ENCODE results near the gene MCM3AP.
"Not testable (repeated sequence)": the region's sequence is repeated elsewhere in the genome, so short reads cannot be mapped to it uniquely, and the experiment has no call there.

Gene MCM3AP

DNA sequence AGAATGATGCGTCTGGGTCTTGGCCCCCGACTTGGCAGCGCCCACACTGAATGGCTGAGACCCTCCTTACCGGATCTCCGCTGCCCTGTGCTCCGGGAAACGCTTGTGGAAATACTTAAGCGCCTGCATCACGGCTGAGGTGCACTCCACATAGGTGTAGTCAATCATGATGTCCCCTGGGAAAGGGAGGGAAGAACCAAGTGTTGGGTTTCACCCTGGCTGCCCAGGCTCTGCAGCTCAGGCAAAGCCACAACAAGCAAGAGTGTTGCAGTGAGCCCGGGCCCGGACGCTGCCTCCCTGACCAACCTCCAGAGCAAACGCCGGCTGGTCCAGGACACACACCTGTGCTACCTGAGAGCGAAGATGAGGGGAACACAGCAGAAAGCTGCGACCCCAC, 79.6 kb downstream of the MCM3AP start:
- no peak for DNase-seq (ENCODE audit: low read depth, low spot score)

DNA sequence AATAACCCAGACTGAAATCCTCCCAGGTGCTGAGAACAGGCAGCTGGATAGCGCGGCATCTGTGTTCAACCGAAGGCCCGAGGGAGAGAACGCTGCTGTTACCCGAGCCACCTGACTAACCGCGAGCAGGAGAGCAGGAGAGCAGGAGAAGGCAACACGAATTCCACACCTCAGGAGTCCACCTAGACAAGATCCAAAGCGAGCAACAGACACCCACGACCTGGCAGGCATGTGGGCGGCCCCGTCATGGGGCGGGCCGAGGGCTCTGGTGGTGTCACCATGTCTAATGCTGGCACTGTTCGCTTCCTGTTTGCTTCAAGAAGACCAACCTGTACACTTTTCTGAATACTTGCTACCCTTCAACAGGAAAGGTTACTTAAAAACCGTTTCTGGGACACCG, 80.2 kb downstream of the MCM3AP start:
- DNase-seq (ENCODE audit: low read depth, low spot score): no peak

DNA sequence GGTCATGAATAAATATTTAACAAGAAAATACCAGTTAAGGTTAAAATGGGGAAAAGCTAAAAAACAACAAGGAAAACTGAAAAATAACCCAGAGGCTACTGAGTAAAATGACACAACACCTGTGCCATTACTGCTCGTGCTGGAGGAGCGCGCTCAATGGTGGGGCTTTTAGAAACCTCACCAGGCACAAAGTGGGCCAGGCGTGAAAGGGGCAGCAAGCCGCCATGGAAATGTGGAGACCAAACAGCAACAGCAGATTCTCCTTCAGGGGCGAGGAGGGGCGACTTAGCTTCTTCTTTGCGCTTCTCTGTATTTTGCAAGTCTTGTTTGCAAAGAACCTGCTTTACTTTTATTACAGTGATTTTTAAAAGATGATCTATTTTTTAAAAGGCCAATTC, 82.2 kb downstream of the MCM3AP start:
- DNase-seq (ENCODE audit: low read depth, low spot score): no peak

DNA sequence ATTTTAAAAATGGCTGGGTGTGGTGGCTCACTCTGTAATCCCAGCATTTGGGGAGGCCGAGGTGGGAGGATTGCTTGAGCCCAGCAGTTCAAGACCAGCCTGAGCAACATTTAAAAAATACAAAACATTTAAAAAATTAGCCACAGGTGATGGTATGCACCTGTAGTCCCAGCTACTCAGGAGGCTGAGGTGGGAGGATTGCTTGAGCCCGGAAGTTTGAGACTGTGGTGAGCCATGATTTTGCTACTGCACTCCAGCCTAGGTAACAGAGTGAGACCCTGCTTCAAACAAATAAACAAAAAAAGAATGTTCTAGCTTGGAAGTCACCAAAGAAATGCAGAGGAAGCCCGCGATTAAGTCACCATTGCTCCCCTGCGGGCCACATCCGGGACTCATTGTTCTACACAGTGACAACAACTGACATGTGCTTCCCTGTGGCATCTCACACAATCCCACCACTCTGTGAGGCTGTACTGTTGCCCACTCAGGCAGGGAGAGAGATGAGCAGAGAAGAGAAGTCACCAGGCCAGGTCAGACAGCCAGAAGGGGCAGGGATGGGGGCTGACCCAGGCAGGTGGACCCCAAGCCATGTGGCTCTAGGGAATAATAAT, 82.7 kb downstream of the MCM3AP start:
- peak; percentile 39 for DNase-seq (ENCODE audit: low read depth, low spot score)

DNA sequence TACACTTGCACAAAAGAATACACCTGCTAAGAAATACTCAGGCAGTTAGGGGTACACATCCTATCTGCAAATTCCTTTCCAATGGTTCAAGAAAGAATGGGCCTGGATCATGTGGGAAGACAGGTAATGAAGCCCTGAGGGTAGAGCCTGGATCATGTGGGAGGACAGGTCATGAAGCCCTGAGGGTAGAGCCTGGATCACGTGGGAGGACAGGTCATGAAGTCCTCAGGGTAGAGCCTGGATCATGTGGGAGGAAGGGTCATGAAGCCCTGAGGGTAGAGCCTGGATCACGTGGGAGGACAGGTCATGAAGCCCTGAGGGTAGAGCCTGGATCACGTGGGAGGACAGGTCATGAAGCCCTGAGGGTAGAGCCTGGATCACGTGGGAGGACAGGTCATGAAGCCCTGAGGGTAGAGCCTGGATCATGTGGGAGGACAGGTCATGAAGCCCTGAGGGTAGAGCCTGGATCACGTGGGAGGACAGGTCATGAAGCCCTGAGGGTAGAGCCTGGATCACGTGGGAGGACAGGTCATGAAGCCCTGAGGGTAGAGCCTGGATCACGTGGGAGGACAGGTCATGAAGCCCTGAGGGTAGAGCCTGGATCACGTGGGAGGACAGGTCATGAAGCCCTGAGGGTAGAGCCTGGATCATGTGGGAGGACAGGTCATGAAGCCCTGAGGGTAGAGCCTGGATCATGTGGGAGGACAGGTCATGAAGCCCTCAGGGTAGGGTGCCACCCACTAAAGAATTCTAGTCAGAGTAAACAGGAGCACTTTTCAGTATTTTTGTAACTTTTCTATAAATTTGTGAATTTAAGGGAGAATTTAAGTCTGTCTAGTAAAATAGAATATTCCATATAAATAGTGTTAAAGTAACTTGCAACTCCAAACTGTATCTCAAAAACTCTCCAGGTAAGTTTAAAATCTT, 84.3 kb downstream of the MCM3AP start:
- not testable (repeated sequence) for DNase-seq (ENCODE audit: low read depth, low spot score)

DNA sequence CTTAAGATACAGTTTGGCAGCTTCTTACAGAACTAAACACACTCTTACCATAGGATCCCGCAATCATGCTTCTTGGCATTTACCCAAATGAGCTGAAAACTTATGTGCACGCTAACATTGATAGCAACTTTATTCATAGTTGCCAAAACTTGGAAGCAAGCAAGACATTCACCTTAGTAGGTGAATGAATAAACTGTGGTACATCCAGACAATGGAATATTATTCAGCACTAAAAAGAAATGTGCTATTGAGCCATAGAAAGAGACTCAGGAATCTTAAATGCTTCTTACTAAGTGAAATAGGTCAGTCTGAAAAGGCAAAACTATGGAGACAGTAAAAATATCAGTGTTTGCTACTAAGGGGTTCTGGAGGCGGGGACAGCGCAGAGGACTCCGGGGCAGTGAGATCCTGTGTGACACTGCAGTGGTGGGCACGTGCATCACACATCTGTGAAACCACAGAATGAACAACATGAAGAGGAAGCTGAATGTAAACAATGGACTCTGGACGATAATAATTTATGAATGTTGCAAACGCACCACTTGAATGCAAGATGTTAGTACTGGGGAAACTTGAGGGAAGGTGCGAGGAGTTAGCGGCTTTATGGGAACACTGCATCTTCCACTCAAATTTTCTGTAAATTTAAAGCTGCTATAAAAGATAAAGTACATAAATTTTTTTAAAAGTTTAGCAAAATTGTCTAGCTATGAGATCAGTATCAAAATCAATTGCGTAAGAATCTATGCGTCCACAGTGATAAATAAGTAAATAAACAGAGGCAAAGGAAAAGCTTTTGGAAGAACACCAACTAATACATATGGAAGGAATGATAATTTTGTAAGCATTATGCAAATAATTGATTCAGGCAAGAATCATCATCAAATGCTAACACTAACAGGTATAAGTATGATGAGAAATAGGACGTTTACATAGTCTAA, 85.7 kb downstream of the MCM3AP start:
- DNase-seq (ENCODE audit: low read depth, low spot score): no peak

DNA sequence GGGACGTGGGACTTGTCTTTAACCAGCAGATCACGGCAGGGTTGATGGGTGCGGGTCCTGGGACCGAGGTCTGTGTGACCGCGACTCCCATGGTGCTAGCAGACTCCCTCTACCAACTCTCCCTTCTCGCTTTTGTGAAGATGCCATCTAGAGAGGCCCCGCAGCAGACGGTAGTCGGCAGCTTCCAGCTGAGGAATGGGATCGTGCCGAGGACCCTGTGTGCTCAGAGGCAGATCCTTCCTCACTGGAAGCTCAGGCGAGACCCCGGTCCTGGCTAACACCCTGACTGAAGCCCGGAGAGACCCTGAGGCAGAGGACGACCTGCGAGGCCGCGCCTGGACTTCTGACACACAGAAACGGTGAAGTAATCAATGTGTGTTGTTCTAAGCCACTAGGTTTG, 88.7 kb downstream of the MCM3AP start:
- no peak for DNase-seq (ENCODE audit: low read depth, low spot score)

DNA sequence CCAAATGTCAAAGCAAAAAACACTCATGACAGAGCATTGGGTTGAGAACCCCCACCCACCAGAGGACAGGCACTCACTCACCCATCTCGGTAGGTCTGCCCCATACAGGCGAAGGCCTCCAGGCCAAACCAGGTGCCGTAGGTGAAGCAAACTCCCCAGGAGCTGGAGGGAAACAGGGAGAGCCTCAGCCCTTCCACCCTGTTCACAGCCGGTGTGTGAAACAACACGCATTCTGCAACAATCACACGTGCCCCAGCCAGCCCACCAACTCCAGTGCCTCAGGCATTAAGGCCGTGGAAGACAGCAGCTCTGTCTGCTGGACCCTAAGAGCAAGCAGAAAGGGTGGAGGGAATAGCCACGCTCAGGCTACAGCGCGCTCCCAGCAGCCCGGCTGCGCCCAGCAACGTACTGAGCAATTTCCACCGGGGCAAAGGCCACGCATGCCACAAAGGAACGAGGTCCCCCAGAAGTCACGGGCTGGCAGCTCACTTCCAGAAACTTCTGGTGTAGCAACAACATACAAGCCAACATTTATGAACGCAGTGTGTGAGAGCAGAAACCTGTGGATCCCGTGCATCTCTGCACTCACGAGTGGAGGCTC, 89.7 kb downstream of the MCM3AP start:
- no peak for DNase-seq (ENCODE audit: low read depth, low spot score)

DNA sequence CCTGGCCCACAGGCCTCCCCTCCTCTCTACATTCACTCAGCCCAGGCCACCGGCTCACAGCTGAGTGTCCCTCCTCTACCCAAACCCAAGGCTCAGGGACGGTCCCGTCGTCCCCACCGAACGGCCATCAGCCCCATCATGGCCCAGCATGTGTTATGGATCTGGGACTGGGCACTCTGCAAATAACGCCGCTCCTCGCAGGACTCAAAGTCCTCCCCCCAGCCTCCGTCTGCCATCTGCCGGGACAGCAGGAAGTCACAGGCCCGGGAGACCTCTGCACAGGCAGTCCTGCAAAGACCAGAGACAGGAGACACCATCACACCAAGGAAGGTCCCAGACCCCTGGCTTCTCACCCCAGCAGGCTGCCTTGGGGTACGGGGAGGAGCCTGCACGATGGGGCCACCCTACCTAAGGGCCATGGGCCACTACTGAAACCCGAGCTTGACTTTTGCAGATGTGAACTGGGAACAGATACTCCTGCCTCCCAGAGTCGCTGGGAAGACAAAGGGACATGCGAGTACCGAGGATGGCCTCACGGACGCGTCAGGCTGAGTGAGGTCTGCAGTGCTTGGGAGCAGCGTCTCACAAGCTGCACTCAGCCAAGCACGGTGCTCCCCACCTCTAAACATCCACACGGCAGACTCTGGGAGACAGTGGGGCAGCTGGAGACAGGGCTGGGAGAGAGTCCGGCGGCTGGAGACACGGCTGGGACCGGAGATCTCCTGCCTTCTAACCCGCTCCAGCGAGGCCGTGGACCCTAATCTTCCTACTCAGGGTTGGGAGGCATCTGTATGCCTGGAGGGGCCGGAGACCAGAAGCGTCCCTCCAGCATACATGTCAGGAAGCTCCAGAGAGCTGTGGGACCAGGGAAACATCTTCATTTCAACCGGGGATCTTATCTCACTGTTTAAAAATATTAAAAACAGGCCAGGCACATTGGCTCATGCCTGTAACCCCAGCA, 90.8 kb downstream of the MCM3AP start:
- no peak for DNase-seq (ENCODE audit: low read depth, low spot score)

DNA sequence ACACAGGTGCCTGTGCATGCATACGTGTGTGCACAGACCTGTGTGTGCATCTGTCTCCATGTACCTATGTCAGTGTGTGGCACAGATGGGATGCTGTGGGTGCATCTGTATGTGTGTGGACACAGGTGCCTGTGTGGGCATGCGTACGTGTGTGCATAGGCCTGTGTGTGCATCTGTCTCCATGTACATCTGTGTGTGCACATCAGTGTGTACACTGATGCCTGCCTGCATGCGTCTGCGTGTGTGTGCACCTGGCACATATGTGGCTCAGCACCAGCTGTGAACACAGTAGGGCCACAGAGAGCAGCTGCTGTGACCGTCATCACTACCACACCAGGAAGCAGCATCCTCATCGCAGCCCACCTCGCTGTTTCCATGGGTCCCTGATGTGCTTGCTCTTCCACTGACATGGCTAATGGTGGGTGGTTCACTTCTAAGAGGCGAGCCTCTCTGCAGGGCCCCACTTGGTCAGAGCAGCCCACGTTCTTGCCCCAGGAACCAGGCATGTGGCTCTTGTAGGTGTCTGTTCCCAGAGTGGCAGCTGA, 91.5 kb downstream of the MCM3AP start:
- no peak for DNase-seq (ENCODE audit: low read depth, low spot score)

DNA sequence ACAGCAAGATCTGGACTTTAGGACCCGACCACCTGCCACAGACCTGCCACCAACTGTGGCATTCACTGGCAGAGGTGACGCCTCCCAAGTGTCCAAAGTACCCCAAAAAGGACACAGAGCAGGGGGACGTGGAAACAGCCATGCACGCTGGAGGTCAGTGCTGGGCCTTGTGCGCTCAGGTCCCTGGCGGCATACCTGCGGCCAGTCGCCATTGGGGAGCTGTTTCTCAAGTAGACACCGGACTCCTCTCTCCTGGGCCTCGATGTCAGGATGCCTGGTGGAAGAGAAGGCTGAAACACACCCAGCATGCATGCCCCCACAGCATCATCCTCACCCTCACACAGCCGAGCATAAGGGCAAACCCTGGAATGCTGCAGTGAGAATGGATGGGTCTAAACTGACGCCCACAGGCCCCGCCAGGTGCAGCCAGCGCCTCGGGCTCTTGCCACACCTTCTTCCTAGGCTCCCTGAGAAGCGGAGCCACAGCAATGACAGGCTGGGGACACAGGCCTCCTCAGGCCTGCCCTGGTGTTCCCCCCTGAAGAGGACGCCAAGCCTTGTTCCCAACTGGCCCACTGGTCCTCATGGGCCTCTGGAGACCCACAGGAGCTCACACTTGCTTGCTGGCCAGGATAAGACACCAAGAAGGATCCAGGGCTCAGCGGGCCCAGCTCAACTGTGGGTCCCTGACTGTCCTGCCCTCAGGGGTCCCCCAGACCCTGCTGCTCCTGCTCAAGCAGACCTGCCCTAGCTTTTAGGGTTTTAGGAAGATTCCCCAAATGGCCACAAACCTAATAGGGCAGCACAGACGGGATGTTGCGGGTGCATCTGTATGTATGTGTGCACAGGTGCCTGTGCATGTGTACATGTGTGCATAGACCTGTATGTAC, 93.5 kb downstream of the MCM3AP start:
- no peak for DNase-seq (ENCODE audit: low read depth, low spot score)

DNA sequence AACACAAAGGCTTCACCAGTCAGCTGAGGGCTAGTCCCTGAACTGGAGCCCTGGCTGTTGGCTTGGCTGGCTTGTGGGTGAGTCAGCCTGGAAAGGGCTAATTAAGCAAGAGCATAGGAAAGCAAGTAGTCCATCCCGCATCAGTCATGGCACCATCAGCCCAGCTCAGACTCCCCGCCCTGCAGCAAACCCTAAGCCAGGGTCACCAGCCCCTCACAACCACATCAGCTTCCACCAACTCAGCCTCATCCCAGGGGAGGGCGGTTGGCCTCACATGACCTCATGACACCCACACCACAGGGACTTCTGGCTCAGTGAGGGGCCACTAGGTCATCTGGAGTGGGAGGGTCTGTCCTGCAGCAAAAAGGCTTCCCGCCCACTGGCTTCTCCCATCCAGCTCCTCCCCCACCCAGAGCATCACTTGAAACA, 94.1 kb downstream of the MCM3AP start:
- no peak for DNase-seq (ENCODE audit: low read depth, low spot score)

DNA sequence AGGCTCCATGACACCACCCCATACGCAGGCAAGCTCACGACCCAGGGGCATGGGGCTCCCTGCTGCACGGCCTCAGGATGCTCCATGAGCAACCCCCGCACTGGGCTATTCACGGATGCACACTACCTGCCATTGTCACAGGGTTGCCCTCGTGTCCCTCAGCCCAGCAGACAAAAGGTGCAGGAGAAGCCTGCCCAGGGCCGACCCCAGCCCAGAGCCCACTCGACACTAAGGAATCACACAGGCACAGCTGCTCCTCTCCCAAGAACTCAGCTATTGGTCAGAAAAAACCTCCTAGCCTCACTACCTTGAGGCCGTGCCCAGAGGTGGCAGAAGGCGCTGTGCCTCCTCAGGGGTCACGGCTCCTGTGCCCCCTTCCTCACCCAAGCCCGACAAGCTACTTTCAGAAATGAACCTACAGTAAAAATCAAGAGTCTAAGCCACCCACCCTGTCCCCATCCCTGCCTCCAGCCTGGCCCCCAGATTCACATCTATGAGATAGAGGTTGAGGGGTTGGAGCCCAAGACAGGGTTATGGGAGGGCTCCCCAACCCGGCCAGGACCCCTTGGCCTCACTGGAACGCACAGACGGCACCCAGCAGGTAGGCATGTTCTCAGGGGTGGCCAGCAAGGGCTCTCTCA, 94.8 kb downstream of the MCM3AP start:
- DNase-seq (ENCODE audit: low read depth, low spot score): no peak

DNA sequence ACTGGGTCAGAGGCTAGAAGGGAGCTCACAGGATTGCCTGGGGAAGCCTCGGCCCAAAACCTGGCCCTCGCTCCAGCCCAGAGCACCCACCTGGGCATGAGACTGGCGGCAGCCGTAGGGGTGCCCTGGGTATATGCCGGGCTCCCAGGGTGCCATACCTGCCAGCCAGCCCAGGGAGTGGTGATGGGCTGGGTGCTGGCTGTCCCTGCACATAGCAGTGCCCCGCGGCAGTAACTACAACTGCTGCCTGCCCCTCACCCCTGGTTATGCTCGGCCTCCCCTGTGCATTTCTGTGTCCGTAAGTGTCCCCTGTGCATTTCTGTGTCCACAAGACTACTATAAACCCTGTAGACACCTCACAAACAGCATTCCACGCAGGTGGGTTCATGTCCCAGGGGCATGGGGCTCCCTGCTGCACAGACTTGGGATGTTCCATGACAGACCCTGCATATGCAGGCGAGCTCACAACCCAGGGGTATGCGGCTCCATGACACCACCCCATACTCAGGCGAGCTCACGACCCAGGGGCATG, 95.4 kb downstream of the MCM3AP start:
- DNase-seq (ENCODE audit: low read depth, low spot score): no peak

DNA sequence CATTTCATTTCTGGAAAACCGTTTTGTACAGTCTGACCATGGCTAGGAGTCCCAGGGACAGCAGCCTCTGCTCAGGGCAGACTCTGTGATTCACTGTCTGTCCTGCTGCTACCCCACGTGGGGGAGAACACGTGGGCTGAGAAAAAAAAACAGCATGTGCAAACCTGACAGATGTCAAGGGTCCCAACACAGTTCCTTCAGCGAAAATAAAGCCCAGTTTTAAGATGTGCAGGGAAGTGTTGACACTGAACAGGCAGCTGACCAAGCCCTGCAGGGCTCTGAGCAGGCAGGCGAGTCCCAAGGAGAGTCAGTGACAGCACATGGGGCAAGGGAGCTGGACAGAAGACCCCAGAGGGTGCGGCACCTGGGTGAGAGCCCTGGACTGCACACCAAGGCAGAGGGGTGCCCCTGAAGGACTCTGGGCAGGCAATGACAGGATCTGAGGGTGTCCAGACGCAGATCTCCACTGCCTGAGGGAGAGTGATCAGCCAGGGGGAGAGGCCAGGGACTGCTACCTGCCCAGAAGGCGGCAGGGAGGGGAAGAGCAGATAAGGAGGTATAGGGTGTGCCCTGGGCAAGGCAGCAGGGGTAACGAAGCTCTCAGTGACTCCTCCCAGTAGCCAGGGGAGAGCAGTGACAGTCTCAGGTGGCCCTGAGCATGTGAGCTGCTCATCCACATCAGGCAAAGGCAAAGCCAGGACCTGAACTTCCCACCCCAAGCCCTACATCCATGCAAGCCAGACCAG, 96.0 kb downstream of the MCM3AP start:
- DNase-seq (ENCODE audit: low read depth, low spot score): no peak

DNA sequence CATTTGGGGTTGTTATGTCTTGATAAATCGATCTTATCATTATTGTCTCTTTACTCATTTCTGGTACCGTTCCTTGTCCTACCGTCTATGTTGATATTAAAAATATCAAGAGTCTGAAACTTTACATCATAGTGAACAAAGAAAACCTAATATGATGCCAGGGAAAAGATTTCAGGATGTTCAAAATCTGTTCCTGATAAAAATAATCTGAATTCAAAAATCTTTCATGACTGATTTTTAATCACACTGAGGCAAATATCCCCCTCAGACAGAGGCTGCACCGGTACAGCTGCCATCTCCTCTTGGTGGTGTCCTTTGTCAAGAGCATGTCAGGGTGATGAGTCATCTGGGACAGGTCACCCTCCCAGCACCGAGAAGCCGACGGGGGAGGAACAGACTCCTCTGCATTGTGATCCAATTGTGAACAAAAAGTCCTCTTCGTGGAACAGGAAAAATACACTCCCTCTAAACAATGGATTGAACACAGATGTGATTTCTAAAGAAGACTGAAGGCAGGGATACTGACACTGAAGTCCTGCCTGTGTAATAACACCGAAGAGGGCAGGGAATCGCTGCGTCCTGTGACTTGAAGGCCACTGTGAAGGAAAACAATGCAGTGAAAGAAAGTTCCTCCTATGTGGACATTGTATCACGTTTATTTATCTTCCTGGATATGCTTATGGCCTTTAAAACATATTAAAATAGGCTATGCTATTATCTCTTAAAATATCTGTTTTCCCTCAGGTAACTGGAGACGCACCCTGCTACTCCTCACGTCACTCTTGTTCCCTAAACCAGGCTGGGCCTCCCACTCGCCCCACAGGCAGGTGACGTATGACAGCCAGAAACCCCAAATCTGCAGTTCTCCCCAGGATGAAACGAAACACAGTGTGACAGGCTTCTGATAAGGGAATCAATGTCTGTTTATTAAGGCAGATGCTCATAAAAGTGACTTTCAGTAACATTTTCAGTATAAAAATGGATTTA, 96.9 kb downstream of the MCM3AP start:
- peak; percentile 53 for DNase-seq (ENCODE audit: low read depth, low spot score)

Measured in ELF-1 (cell line).